HepG2 (cell line): Measurements from ENCODE around the gene PRKCD. TPM values are rescaled to one million over a fixed set of nuclear protein-coding genes. Genes with fewer than 3 reads are reported as not detected.
A peak's percentile ranks its signal among the peaks of the same experiment; 100 is the strongest.

Source experiments
- ASH2L ChIP-seq: fragments of 300-600, 200-600 bp; sonication (generic); IDR thresholded peaks from 2 replicates; pipeline ENCODE4 v1.7.0; 2017; ENCODE audit warnings: low read depth, mild to moderate bottlenecking, moderate library complexity, mixed read lengths, low read length; ENCODE audit not compliant: insufficient read length
- FIP1L1 ChIP-seq: fragments of 200-400 bp; formaldehyde crosslinking; IDR thresholded peaks from 2 replicates; pipeline ENCODE4 v1.6.1; 2018; ENCODE audit warnings: low read depth, mild to moderate bottlenecking, low read length, moderate library complexity, borderline replicate concordance; ENCODE audit not compliant: insufficient read depth
- GABPB1 ChIP-seq: IDR thresholded peaks from 2 replicates; pipeline ENCODE4 v1.6.1; 2016; ENCODE audit warnings: mild to moderate bottlenecking, missing genetic modification reagents, moderate library complexity, missing compliant biosample characterization
- HDAC2 ChIP-seq: sonication (generic); formaldehyde crosslinking; IDR thresholded peaks from 2 replicates; pipeline ENCODE4 v1.4.0; 2020; ENCODE audit warnings: missing genetic modification reagents
- HOXA3 ChIP-seq: sonication (generic); formaldehyde crosslinking; IDR thresholded peaks from 2 replicates; pipeline ENCODE4 v1.5.0; 2020; ENCODE audit warnings: missing genetic modification reagents
- MLLT10 ChIP-seq: sonication (generic); formaldehyde crosslinking; IDR thresholded peaks from 2 replicates; pipeline ENCODE4 v1.4.0; 2020; ENCODE audit warnings: missing genetic modification reagents
- NRL ChIP-seq: sonication (generic); formaldehyde crosslinking; IDR thresholded peaks from 2 replicates; pipeline ENCODE4 v1.5.0; 2020; ENCODE audit warnings: missing genetic modification reagents, mild to moderate bottlenecking, moderate library complexity, borderline replicate concordance
- SNAPC2 ChIP-seq: sonication (generic); formaldehyde crosslinking; IDR thresholded peaks from 2 replicates; pipeline ENCODE4 v1.8.1; 2022; ENCODE audit warnings: mild to moderate bottlenecking, missing genetic modification reagents
- SOX6 ChIP-seq, 2 experiments: fragments of 450-650 bp in 1 of 2; sonication (generic) in 1 of 2; formaldehyde crosslinking in 1 of 2; IDR thresholded peaks; 2 replicates each; pipeline versions ENCODE4 v1.4.0 to v1.6.1; 2017 to 2020; ENCODE audit warnings: antibody characterized with exemption in 1 of 2, mild to moderate bottlenecking in 1 of 2, missing genetic modification reagents in 1 of 2
- SPEN ChIP-seq: sonication (generic); formaldehyde crosslinking; IDR thresholded peaks from 2 replicates; pipeline ENCODE4 v1.5.1; 2020; ENCODE audit warnings: low read depth, mild to moderate bottlenecking, missing genetic modification reagents
- WIZ ChIP-seq: sonication (generic); formaldehyde crosslinking; IDR thresholded peaks from 2 replicates; pipeline ENCODE4 v1.5.1; 2020; ENCODE audit warnings: mild to moderate bottlenecking, missing genetic modification reagents
- ZFP36L1 ChIP-seq: sonication (generic); formaldehyde crosslinking; IDR thresholded peaks from 2 replicates; pipeline ENCODE4 v1.8.0; 2022; ENCODE audit warnings: mild to moderate bottlenecking, missing genetic modification reagents, moderate library complexity
- ZFP37 ChIP-seq: sonication (generic); formaldehyde crosslinking; IDR thresholded peaks from 2 replicates; pipeline ENCODE4 v1.4.0; 2020; ENCODE audit warnings: missing genetic modification reagents, borderline replicate concordance
- ZNF281 ChIP-seq: sonication (generic); formaldehyde crosslinking; IDR thresholded peaks from 2 replicates; pipeline ENCODE4 v1.4.0; 2020; ENCODE audit warnings: missing genetic modification reagents, borderline replicate concordance
- ZNF382 ChIP-seq: sonication (generic); formaldehyde crosslinking; IDR thresholded peaks from 2 replicates; pipeline ENCODE4 v1.5.0; 2020; ENCODE audit warnings: missing genetic modification reagents, mild to moderate bottlenecking, borderline replicate concordance
- ZNF546 ChIP-seq: sonication (generic); formaldehyde crosslinking; conservative IDR thresholded peaks from 2 replicates; pipeline ENCODE4 v1.8.1; 2023; ENCODE audit warnings: mild to moderate bottlenecking, missing genetic modification reagents
- ZNF724P ChIP-seq: sonication (generic); formaldehyde crosslinking; IDR thresholded peaks from 2 replicates; pipeline ENCODE4 v1.8.0; 2022; ENCODE audit warnings: missing genetic modification reagents, borderline replicate concordance
- ZNF841 ChIP-seq: sonication (generic); formaldehyde crosslinking; IDR thresholded peaks from 2 replicates; pipeline ENCODE4 v1.8.1; 2023; ENCODE audit warnings: missing genetic modification reagents, borderline replicate concordance
- polyA plus RNA-seq, 8 experiments: library from polyadenylated mRNA; depleted of rRNA in 3 of 8; stranded (reverse) in 7 of 8; unstranded in 1 of 8; fragments of >200 nt; fragmentation: Illumina TruSeq in 4 of 8; extraction: Trizol in 4 of 8; gene quantifications; 2 replicates each; pipeline versions ENCODE4 v1.2.1 to v1.2.3, GENCODE V29; 2011 to 2016; ENCODE audit warnings: low read depth in 4 of 8, missing spikeins in 1 of 8, mixed read lengths in 1 of 8; ENCODE audit not compliant: insufficient read depth in 1 of 8
- total RNA-seq, 5 experiments: library from RNA; depleted of rRNA; stranded (reverse); fragments of >200 nt; fragmentation: Illumina TruSeq; extraction: Trizol; gene quantifications; 2 replicates each; pipeline ENCODE4 v1.2.3, GENCODE V29; 2016; ENCODE audit warnings: low read depth in 1 of 5
- TF ChIP-seq, protein P1 (sequence below): sonication (generic); formaldehyde crosslinking; IDR thresholded peaks from 2 replicates; pipeline ENCODE4 v1.4.0; 2020; ENCODE audit warnings: missing genetic modification reagents
- TF ChIP-seq, protein P2 (sequence below): sonication (generic); formaldehyde crosslinking; IDR thresholded peaks from 2 replicates; pipeline ENCODE4 v1.5.1; 2020; ENCODE audit warnings: mild to moderate bottlenecking, missing genetic modification reagents, borderline replicate concordance
- TF ChIP-seq, protein P3 (sequence below): sonication (generic); formaldehyde crosslinking; IDR thresholded peaks from 2 replicates; pipeline ENCODE4 v1.4.0; 2020; ENCODE audit warnings: low read depth, mild to moderate bottlenecking, missing genetic modification reagents

Gene PRKCD
- total and polyA plus RNA-seq, 2 of the 13 experiments (the other 11 are each of a cell fraction or from before 2014, with no cell fraction given) = 1.6 to 40.7 TPM

DNA sequence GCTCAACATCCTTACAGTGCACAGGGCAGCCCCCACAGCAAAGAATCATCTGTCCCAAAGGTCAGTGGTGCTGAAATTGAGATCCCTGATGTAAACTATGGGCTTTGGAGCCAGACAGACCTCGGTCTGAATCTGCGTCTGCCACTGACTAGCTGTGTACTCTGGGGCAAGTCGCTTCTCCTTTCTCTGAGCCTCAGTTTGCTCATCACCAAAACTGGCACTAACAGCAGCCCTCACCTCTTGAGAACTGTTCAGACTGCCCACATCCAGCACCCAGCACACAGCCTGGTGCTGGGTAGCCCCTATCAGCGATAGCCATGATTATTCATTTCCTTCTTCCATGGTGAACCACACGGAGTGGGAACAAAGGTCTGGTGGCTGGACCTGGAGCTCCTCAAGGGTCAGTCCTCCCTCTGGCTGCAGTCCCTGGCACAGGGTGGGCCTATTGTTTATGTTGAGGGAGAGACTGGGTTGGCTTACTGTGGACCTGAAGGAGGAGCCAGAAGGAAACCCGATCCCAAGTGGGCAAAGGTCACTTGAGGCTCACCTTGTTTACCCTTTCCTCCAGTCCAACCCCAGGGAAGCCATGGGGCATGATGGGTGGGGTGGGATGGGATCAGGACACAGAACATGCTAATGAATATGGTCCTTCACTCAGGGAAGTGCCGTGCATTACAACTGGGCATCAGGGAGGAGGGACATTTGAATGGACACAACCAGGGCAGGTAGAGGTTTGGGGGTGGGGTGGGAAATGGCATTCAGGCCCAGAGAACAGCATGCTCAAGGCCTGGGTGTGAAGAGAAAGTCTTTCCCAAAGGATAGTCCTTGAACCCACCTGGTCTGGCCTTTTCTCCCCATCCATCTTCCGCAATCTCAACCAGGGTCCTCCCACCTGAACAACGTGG lies 1.6 kb upstream of the PRKCD start (continued):
- TF ChIP-seq ZNF382 (no peak), SOX6 (IDR thresholded peaks at IDR 0.05) (no peak), SOX6 (CRISPR knock-in tag; IDR thresholded peaks at IDR 0.05) (peak; percentile 92), WIZ (CRISPR knock-in tag) (0 out of 2 replicates have a peak, but pooled peaks have one; percentile 2), MLLT10 (CRISPR knock-in tag) (no peak), ASH2L (peak; percentile 45), ZFP37 (CRISPR knock-in tag) (no peak), ZNF281 (no peak), ZFP36L1 (no peak), ZNF841 (CRISPR knock-in tag) (no peak), FIP1L1 (no peak), HOXA3 (CRISPR knock-in tag) (no peak), ZNF546 (no peak), SNAPC2 (CRISPR knock-in tag) (no peak), ZNF724P (CRISPR knock-in tag) (no peak), SPEN (CRISPR knock-in tag) (peak; percentile 42; the same call in 1 of the 2 replicates), HDAC2 (CRISPR knock-in tag) (peak; percentile 62; the same call in 1 of the 2 replicates), NRL (CRISPR knock-in tag) (peak; percentile 58; the same call in 1 of the 2 replicates), GABPB1 (CRISPR knock-in tag) (no peak)
- TF ChIP-seq, protein P1, sequence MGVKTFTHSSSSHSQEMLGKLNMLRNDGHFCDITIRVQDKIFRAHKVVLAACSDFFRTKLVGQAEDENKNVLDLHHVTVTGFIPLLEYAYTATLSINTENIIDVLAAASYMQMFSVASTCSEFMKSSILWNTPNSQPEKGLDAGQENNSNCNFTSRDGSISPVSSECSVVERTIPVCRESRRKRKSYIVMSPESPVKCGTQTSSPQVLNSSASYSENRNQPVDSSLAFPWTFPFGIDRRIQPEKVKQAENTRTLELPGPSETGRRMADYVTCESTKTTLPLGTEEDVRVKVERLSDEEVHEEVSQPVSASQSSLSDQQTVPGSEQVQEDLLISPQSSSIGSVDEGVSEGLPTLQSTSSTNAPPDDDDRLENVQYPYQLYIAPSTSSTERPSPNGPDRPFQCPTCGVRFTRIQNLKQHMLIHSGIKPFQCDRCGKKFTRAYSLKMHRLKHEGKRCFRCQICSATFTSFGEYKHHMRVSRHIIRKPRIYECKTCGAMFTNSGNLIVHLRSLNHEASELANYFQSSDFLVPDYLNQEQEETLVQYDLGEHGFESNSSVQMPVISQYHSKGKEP (CRISPR knock-in tag) = no peak
- TF ChIP-seq, protein P2, sequence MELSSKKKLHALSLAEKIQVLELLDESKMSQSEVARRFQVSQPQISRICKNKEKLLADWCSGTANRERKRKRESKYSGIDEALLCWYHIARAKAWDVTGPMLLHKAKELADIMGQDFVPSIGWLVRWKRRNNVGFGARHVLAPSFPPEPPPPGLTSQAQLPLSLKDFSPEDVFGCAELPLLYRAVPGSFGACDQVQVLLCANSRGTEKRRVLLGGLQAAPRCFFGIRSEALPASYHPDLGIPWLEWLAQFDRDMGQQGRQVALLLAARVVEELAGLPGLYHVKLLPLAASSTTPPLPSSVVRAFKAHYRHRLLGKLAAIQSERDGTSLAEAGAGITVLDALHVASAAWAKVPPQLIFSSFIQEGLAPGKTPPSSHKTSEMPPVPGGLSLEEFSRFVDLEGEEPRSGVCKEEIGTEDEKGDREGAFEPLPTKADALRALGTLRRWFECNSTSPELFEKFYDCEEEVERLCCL = no peak
- TF ChIP-seq, protein P3, sequence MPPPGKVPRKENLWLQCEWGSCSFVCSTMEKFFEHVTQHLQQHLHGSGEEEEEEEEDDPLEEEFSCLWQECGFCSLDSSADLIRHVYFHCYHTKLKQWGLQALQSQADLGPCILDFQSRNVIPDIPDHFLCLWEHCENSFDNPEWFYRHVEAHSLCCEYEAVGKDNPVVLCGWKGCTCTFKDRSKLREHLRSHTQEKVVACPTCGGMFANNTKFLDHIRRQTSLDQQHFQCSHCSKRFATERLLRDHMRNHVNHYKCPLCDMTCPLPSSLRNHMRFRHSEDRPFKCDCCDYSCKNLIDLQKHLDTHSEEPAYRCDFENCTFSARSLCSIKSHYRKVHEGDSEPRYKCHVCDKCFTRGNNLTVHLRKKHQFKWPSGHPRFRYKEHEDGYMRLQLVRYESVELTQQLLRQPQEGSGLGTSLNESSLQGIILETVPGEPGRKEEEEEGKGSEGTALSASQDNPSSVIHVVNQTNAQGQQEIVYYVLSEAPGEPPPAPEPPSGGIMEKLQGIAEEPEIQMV (CRISPR knock-in tag) = no peak
